ENCODE measurements around the gene ZDHHC24. TPM values are rescaled to one million over a fixed set of nuclear protein-coding genes. Genes with fewer than 3 reads are reported as not detected.
A peak's percentile ranks its signal among the peaks of the same experiment; 100 is the strongest.

ZDHHC24 gene
- total RNA-seq, 3 donors from 2014 or later (not counting 1 experiment from before 2014, with no cell fraction given) = 18.5 to 34.9 (median 28.9) TPM

- intact Hi-C loops (cut with micrococcal nuclease) = no loop called here
- Mint-ChIP-seq H3K36me3 (no peaks in the 10 kb centered on the region), H3K9me3 (no peaks in the 10 kb centered on the region), H3K4me3 (no peak overlapping the region), H3K27ac (no peak overlapping the region), H3K4me1 (peaks cover 4 to 9% of the 10 kb centered on the region in 2 donors), H3K27me3 (ENCODE audit: low read depth in 2 of 2) (peaks cover 14 to 18% of the 10 kb centered on the region in 2 donors)
- no peaks in the 10 kb centered on the region for H3K36me3 ChIP-seq (ENCODE audit: control insufficient read depth, insufficient read depth, low read length)
- DNase-seq = no peak
- ATAC-seq = no peak
- no peak overlapping the region for H3K4me3 ChIP-seq (ENCODE audit: low read length)
- no peak for TF ChIP-seq CTCF (IDR thresholded peaks at IDR 0.05)
- no peaks in the 10 kb centered on the region for H3K9me3 ChIP-seq (ENCODE audit: control insufficient read depth, insufficient read depth, low read length)
- peaks cover 13% of the 10 kb centered on the region for H3K4me1 ChIP-seq (ENCODE audit: control insufficient read depth, insufficient read depth, low read length)
- no peak overlapping the region for H3K27ac ChIP-seq (ENCODE audit: low read length)
- H3K27me3 ChIP-seq (ENCODE audit: control insufficient read depth, insufficient read depth, low read length) = no peaks in the 10 kb centered on the region
- WGBS (ENCODE audit: insufficient coverage) = 70% methylated on average over 4 of the region's 5 CpGs
Observed at GRCh38 chr11:66570079-66570849, 24.4 kb upstream of the ZDHHC24 start.

- no peak overlapping the region for H3K27ac ChIP-seq (ENCODE audit: low read length)
- DNase-seq (no peak), ATAC-seq (no peak)
- no peaks in the 10 kb centered on the region for H3K36me3 Mint-ChIP-seq
- no peaks in the 10 kb centered on the region for H3K36me3 ChIP-seq (ENCODE audit: control insufficient read depth, insufficient read depth, low read length)
- H3K9me3 ChIP-seq (ENCODE audit: control insufficient read depth, insufficient read depth, low read length) = no peaks in the 10 kb centered on the region
- no peak for TF ChIP-seq CTCF (IDR thresholded peaks at IDR 0.05)
- H3K27me3 Mint-ChIP-seq (ENCODE audit: low read depth in 2 of 2) = peaks cover 3 to 6% of the 10 kb centered on the region in 2 donors
- H3K4me3 ChIP-seq (ENCODE audit: low read length) = no peak overlapping the region
- H3K4me1 ChIP-seq (ENCODE audit: control insufficient read depth, insufficient read depth, low read length) = peaks cover 13% of the 10 kb centered on the region
- H3K27ac Mint-ChIP-seq = peak overlapping the region in 1 of 2 donors; percentile 71
- peaks cover 4 to 9% of the 10 kb centered on the region in 2 donors for H3K4me1 Mint-ChIP-seq
- no peak overlapping the region for H3K4me3 Mint-ChIP-seq
- no peaks in the 10 kb centered on the region for H3K27me3 ChIP-seq (ENCODE audit: control insufficient read depth, insufficient read depth, low read length)
- intact Hi-C loops (cut with micrococcal nuclease) = no loop called here
- H3K9me3 Mint-ChIP-seq = no peaks in the 10 kb centered on the region
- WGBS (ENCODE audit: insufficient coverage) = 86% methylated on average over 7 of the region's 7 CpGs
Observed at GRCh38 chr11:66569076-66569475, 23.2 kb upstream of the ZDHHC24 start.

- H3K27me3 ChIP-seq (ENCODE audit: control insufficient read depth, insufficient read depth, low read length) = no peaks in the 10 kb centered on the region
- peak; percentile 70 to 98 (median 97) for ATAC-seq
- DNase-seq = peak; percentile 71 to 81
- no peaks in the 10 kb centered on the region for H3K9me3 ChIP-seq (ENCODE audit: control insufficient read depth, insufficient read depth, low read length)
- H3K4me1 ChIP-seq (ENCODE audit: control insufficient read depth, insufficient read depth, low read length) = peaks cover 13% of the 10 kb centered on the region
- Mint-ChIP-seq H3K27me3 (ENCODE audit: low read depth in 2 of 2) (no peaks in the 10 kb centered on the region), H3K27ac (peak within 1 kb of the TSS; percentile 41 to 71), H3K4me3 (peak within 1 kb of the TSS; percentile 85), H3K36me3 (no peaks in the 10 kb centered on the region), H3K9me3 (no peaks in the 10 kb centered on the region), H3K4me1 (peaks cover 4 to 9% of the 10 kb centered on the region in 2 donors)
- intact Hi-C loops (cut with micrococcal nuclease) = no loop called here
- peak within 1 kb of the TSS; percentile 28 for H3K4me3 ChIP-seq (ENCODE audit: low read length)
- no peak within 1 kb of the TSS for H3K27ac ChIP-seq (ENCODE audit: low read length)
- 5% methylated on average over 77 of the region's 77 CpGs for WGBS (ENCODE audit: insufficient coverage)
- no peak for TF ChIP-seq CTCF (IDR thresholded peaks at IDR 0.05)
- H3K36me3 ChIP-seq (ENCODE audit: control insufficient read depth, insufficient read depth, low read length) = no peaks in the 10 kb centered on the region
Observed at GRCh38 chr11:66568124-66568916, 22.5 kb upstream of the ZDHHC24 start, which contains the start of gene CTSF. Gene CTSF (minus strand): TSS chr11:66568606. CDS start chr11:66568486, 120 bp downstream.

Data from natural killer cell (primary cell).